Superior temporal gyrus (tissue), 1 donor: ENCODE measurements around the gene CNTNAP2.

Experiments used
- DNase-seq: peaks from one replicate; pipeline ENCODE4 v3.0.0-alpha.2; 2016; ENCODE audit errors: extremely low spot score

Gene CNTNAP2

DNA sequence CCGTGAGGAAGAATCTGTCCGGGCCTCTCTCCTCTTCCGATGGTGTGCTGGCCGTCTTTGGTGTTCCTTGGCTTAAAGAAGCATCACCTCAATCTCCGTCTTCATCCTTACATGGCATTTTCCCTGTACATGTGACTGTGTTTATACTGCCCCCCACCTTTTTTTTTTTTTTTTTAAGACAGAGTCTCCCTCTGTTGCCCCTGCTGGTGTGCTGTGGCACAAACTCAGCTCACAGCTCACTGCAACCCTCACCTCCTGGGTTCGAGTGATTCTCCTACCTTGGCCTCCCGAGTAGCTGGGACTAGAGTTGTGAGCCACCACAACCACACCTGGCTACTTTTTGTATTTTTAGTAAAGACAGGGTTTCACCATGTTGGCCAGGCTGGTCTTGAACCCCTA lies 2352.1 kb downstream of the CNTNAP2 start:
- no peak for DNase-seq
